H9 (cell line): ENCODE results near the gene C3orf49. TPM values are rescaled to one million over a fixed set of nuclear protein-coding genes. Genes with fewer than 3 reads are reported as not detected.

Experiments
- DNase-seq: peaks from one replicate; pipeline ENCODE4 v3.0.0-alpha.2; 2017
- H2AFZ ChIP-seq: one replicate; pipeline ENCODE4 v1.6.1; 2013; ENCODE audit warnings: mild to moderate bottlenecking, low read length, control low read depth, moderate library complexity
- H2AK5ac ChIP-seq: 2 replicates; pipeline ENCODE4 v1.6.1; 2013; ENCODE audit warnings: low read length, control low read depth, mixed read lengths; ENCODE audit not compliant: insufficient read length
- H2BK120ac ChIP-seq: one replicate; pipeline ENCODE4 v1.6.1; 2013; ENCODE audit warnings: low read depth, mild to moderate bottlenecking, low read length, control low read depth, inconsistent platforms; ENCODE audit not compliant: poor library complexity, severe bottlenecking
- H2BK12ac ChIP-seq: 2 replicates; pipeline ENCODE4 v1.6.1; 2013; ENCODE audit warnings: low read length, control low read depth, mixed read lengths, low read depth; ENCODE audit not compliant: insufficient read length
- H2BK15ac ChIP-seq: 2 replicates; pipeline ENCODE4 v1.6.1; 2013; ENCODE audit warnings: low read depth, low read length, control low read depth
- H2BK20ac ChIP-seq: one replicate; pipeline ENCODE4 v1.6.1; 2013; ENCODE audit warnings: low read depth, mild to moderate bottlenecking, low read length, control low read depth, inconsistent platforms; ENCODE audit not compliant: poor library complexity, severe bottlenecking
- H2BK5ac ChIP-seq: 2 replicates; pipeline ENCODE4 v1.6.1; 2013; ENCODE audit warnings: low read length, control low read depth, mixed read lengths; ENCODE audit not compliant: insufficient read length
- H3K14ac ChIP-seq: 2 replicates; pipeline ENCODE4 v1.6.1; 2013; ENCODE audit warnings: low read length, control low read depth; ENCODE audit not compliant: insufficient read depth
- H3K18ac ChIP-seq: 2 replicates; pipeline ENCODE4 v1.6.1; 2013; ENCODE audit warnings: low read depth, mild to moderate bottlenecking, mixed read lengths, low read length, control low read depth; ENCODE audit not compliant: insufficient read length
- H3K23ac ChIP-seq: 2 replicates; pipeline ENCODE4 v1.6.1; 2013; ENCODE audit warnings: low read length, control low read depth, mixed read lengths, low read depth; ENCODE audit not compliant: insufficient read length
- H3K23me2 ChIP-seq: 2 replicates; pipeline ENCODE4 v1.6.1; 2013; ENCODE audit warnings: low read depth, mild to moderate bottlenecking, mixed read lengths, low read length, control low read depth; ENCODE audit not compliant: insufficient read length, poor library complexity, severe bottlenecking
- H3K27ac ChIP-seq: 2 replicates; pipeline ENCODE4 v1.5.1; 2013; ENCODE audit warnings: low read length, control low read depth, mixed read lengths, low read depth; ENCODE audit not compliant: insufficient read length
- H3K27me3 ChIP-seq: 2 replicates; pipeline ENCODE4 v1.6.1; 2013; ENCODE audit warnings: low read length, control low read depth, inconsistent platforms; ENCODE audit not compliant: insufficient read depth
- H3K4ac ChIP-seq: 2 replicates; pipeline ENCODE4 v1.6.1; 2013; ENCODE audit warnings: low read depth, mild to moderate bottlenecking, control low read depth, inconsistent platforms, low read length, moderate library complexity
- H3K4me1 ChIP-seq: 2 replicates; pipeline ENCODE4 v1.6.1; 2013; ENCODE audit warnings: low read length, control low read depth, inconsistent platforms; ENCODE audit not compliant: insufficient read depth
- H3K4me2 ChIP-seq: 2 replicates; pipeline ENCODE4 v1.6.1; 2013; ENCODE audit warnings: low read length, control low read depth, mixed read lengths; ENCODE audit not compliant: insufficient read length, insufficient read depth
- H3K56ac ChIP-seq: 2 replicates; pipeline ENCODE4 v1.6.1; 2013; ENCODE audit warnings: low read depth, mild to moderate bottlenecking, mixed read lengths, low read length, control low read depth; ENCODE audit not compliant: insufficient read length
- H3K79me1 ChIP-seq: 2 replicates; pipeline ENCODE4 v1.6.1; 2013; ENCODE audit warnings: low read depth, mild to moderate bottlenecking, moderate library complexity, low read length, control low read depth, inconsistent platforms; ENCODE audit not compliant: insufficient read depth, poor library complexity, severe bottlenecking
- H3K79me2 ChIP-seq: 2 replicates; pipeline ENCODE4 v1.6.1; 2013; ENCODE audit warnings: low read length, control low read depth, inconsistent platforms; ENCODE audit not compliant: insufficient read depth
- H3K9ac ChIP-seq: 2 replicates; pipeline ENCODE4 v1.6.1; 2013; ENCODE audit warnings: low read length, control low read depth, mixed read lengths; ENCODE audit not compliant: insufficient read length; ENCODE audit errors: extremely low read depth
- H3K9me3 ChIP-seq: one replicate; pipeline ENCODE4 v1.6.1; 2013; ENCODE audit warnings: low read depth, low read length, inconsistent platforms; ENCODE audit not compliant: control insufficient read depth
- H3T11ph ChIP-seq: one replicate; pipeline ENCODE4 v1.6.1; 2013; ENCODE audit warnings: mild to moderate bottlenecking, low read length, control low read depth, inconsistent platforms
- H4K20me1 ChIP-seq: one replicate; pipeline ENCODE4 v1.6.1; 2013; ENCODE audit not compliant: control insufficient read depth, insufficient read length, insufficient read depth
- H4K5ac ChIP-seq: 2 replicates; pipeline ENCODE4 v1.6.1; 2013; ENCODE audit warnings: low read depth, mild to moderate bottlenecking, mixed read lengths, low read length, control low read depth; ENCODE audit not compliant: insufficient read length
- H4K8ac ChIP-seq: replicated peaks from 2 replicates; pipeline ENCODE4 v1.6.1; 2013; ENCODE audit warnings: low read length, control low read depth, mixed read lengths, low read depth; ENCODE audit not compliant: insufficient read length
- H4K91ac ChIP-seq: 2 replicates; pipeline ENCODE4 v1.6.1; 2013; ENCODE audit warnings: low read depth, mild to moderate bottlenecking, moderate library complexity, mixed read lengths, low read length, control low read depth; ENCODE audit not compliant: insufficient read length
- H3K27ac Mint-ChIP-seq, 3 experiments: 2 replicates in 2 of 3; 3 replicates in 1 of 3; pipeline ENCODE4 v1.8.0; 2020 to 2021; ENCODE audit warnings: mixed read lengths in 3 of 3, mild to moderate bottlenecking in 1 of 3, moderate library complexity in 1 of 3
- H3K27me3 Mint-ChIP-seq: 2 replicates; pipeline ENCODE4 v1.8.0; 2021; ENCODE audit warnings: low read depth, mild to moderate bottlenecking, moderate library complexity, mixed read lengths
- H3K36me3 Mint-ChIP-seq, 3 experiments: 2 replicates in 2 of 3; 3 replicates in 1 of 3; pipeline ENCODE4 v1.8.0; 2020 to 2021; ENCODE audit warnings: low read depth in 3 of 3, mixed read lengths in 3 of 3; ENCODE audit not compliant: insufficient read depth in 1 of 3
- H3K4me1 Mint-ChIP-seq, 2 experiments: 2 replicates each; pipeline ENCODE4 v1.8.0; 2020; ENCODE audit warnings: mixed read lengths in 2 of 2
- H3K4me3 Mint-ChIP-seq, 2 experiments: 2 replicates in 1 of 2; 3 replicates in 1 of 2; pipeline ENCODE4 v1.8.0; 2020 to 2021; ENCODE audit warnings: mild to moderate bottlenecking in 2 of 2, mixed read lengths in 2 of 2, moderate library complexity in 1 of 2
- H3K9me3 Mint-ChIP-seq, 2 experiments: 2 replicates in 1 of 2; 3 replicates in 1 of 2; pipeline ENCODE4 v1.8.0; 2020; ENCODE audit warnings: mild to moderate bottlenecking in 2 of 2, mixed read lengths in 2 of 2, moderate library complexity in 1 of 2
- WGBS: extraction: QIAGEN DNeasy Blood & Tissue Kit; methylation state at CpG from one replicate; pipeline ENCODE4 v1.1.7; 2013; ENCODE audit warnings: missing lambda C conversion rate, low lambda C conversion rate, mixed read lengths; ENCODE audit not compliant: insufficient read length; ENCODE audit errors: extremely low coverage; 5-methylcytosine and 5-hydroxymethylcytosine counted together
- total RNA-seq: library from RNA; stranded (reverse); gene quantifications from 2 replicates; pipeline ENCODE4 v1.2.1, GENCODE V29; 2021
- TF ChIP-seq, protein P1 (sequence below): fragments of 200-600 bp; sonication (generic); conservative IDR thresholded peaks from 3 replicates; pipeline ENCODE4 v1.8.0; 2021; ENCODE audit warnings: antibody characterized with exemption, mild to moderate bottlenecking

Gene C3orf49
- total RNA-seq, 1 experiment from 2014 or later = not detected

GRCh38 chr3:63791974-63792373 is 27.1 kb upstream of the C3orf49 start:
- Histone ChIP-seq H2BK120ac (no peak overlapping the region), H3K23ac (no peak overlapping the region), H4K20me1 (no peaks in the 10 kb centered on the region), H2BK12ac (no peak overlapping the region), H4K8ac (no peak overlapping the region), H2AK5ac (no peak overlapping the region), H3K27me3 (no peaks in the 10 kb centered on the region), H3K79me1 (no peaks in the 10 kb centered on the region), H3K14ac (no peak overlapping the region), H3K4me1 (no peaks in the 10 kb centered on the region; the same call in 1 of the 2 replicates), H2AFZ (no peak overlapping the region), H3K79me2 (no peaks in the 10 kb centered on the region), H3K23me2 (no peaks in the 10 kb centered on the region), H2BK20ac (no peak overlapping the region), H4K91ac (no peak overlapping the region), H3K9ac (no peak overlapping the region), H2BK15ac (no peak overlapping the region), H3T11ph (no peak overlapping the region), H3K4me2 (no peak overlapping the region), H3K4ac (no peak overlapping the region), H3K56ac (no peak overlapping the region), H3K9me3 (no peaks in the 10 kb centered on the region), H4K5ac (no peak overlapping the region), H2BK5ac (no peak overlapping the region), H3K18ac (no peak overlapping the region), H3K27ac (no peak overlapping the region)
- Mint-ChIP-seq H3K9me3 (no peaks in the 10 kb centered on the region), H3K4me1 (peaks cover 7 to 8% of the 10 kb centered on the region in 2 experiments; a peak in 3 of 4 replicates), H3K36me3 (no peaks in the 10 kb centered on the region), H3K4me3 (no peak overlapping the region), H3K27ac (no peak overlapping the region), H3K27me3 (0 out of 2 replicates have a peak, but pooled peaks cover 1% of the 10 kb centered on the region)
- DNase-seq = no peak
- TF ChIP-seq, protein P1, sequence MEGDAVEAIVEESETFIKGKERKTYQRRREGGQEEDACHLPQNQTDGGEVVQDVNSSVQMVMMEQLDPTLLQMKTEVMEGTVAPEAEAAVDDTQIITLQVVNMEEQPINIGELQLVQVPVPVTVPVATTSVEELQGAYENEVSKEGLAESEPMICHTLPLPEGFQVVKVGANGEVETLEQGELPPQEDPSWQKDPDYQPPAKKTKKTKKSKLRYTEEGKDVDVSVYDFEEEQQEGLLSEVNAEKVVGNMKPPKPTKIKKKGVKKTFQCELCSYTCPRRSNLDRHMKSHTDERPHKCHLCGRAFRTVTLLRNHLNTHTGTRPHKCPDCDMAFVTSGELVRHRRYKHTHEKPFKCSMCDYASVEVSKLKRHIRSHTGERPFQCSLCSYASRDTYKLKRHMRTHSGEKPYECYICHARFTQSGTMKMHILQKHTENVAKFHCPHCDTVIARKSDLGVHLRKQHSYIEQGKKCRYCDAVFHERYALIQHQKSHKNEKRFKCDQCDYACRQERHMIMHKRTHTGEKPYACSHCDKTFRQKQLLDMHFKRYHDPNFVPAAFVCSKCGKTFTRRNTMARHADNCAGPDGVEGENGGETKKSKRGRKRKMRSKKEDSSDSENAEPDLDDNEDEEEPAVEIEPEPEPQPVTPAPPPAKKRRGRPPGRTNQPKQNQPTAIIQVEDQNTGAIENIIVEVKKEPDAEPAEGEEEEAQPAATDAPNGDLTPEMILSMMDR = peak; percentile 42
- no CpG with 5 or more reads among the region's 1 CpG for WGBS
